HG02759 (cell line): Measurements from ENCODE around the gene SEC16A.

Experiments
- ATAC-seq: cut with Tn5 transposase; IDR thresholded peaks from one replicate; pipeline ENCODE4 v1.9.1; 2021; ENCODE audit warnings: mild to moderate bottlenecking, moderate library complexity; ENCODE audit not compliant: unreplicated experiment

Gene SEC16A

GRCh38 chr9:136502940-136503550, 20.2 kb upstream of the SEC16A start:
- no peak for ATAC-seq

GRCh38 chr9:136502196-136502595, 19.4 kb upstream of the SEC16A start:
- ATAC-seq, result no peak

GRCh38 chr9:136501686-136502085, 18.8 kb upstream of the SEC16A start:
- ATAC-seq, result no peak

- no peak for ATAC-seq
These were observed 17.4 kb upstream of the SEC16A start for GRCh38 chr9:136499935-136500910.

- ATAC-seq, result no peak
These were observed 16.5 kb upstream of the SEC16A start for GRCh38 chr9:136499071-136499934.

GRCh38 chr9:136497916-136498695, 15.3 kb upstream of the SEC16A start:
- no peak for ATAC-seq

GRCh38 chr9:136496801-136497620, 14.2 kb upstream of the SEC16A start:
- ATAC-seq, result no peak

GRCh38 chr9:136496181-136496580, 13.3 kb upstream of the SEC16A start:
- no peak for ATAC-seq

GRCh38 chr9:136495238-136495800, 12.5 kb upstream of the SEC16A start:
- ATAC-seq, result no peak

- no peak for ATAC-seq
These were observed 11.8 kb upstream of the SEC16A start for GRCh38 chr9:136494531-136495215.

GRCh38 chr9:136494012-136494411, 11.2 kb upstream of the SEC16A start:
- ATAC-seq, result no peak

GRCh38 chr9:136493567-136493971, 10.7 kb upstream of the SEC16A start:
- no peak for ATAC-seq

GRCh38 chr9:136492978-136493522, 10.2 kb upstream of the SEC16A start:
- ATAC-seq, result no peak

GRCh38 chr9:136489731-136490130, 6.9 kb upstream of the SEC16A start:
- no peak for ATAC-seq

- ATAC-seq, result no peak
These were observed 5.7 kb upstream of the SEC16A start for GRCh38 chr9:136488247-136489214.

GRCh38 chr9:136487672-136488071, 4.8 kb upstream of the SEC16A start:
- ATAC-seq, result no peak
